Endodermal cell (in vitro differentiated cells): Measurements from ENCODE around the gene KRT74. TPM values are rescaled to one million over a fixed set of nuclear protein-coding genes. Genes with fewer than 3 reads are reported as not detected.

Source experiments
- DNase-seq: peaks from one replicate; pipeline ENCODE4 v3.0.0-alpha.2; 2017
- H3K27ac ChIP-seq: 2 replicates; pipeline ENCODE4 v1.5.1; 2013; ENCODE audit warnings: mild to moderate bottlenecking, low read depth, low read length, moderate library complexity
- H3K27me3 ChIP-seq: 2 replicates; pipeline ENCODE4 v1.6.1; 2013; ENCODE audit warnings: mild to moderate bottlenecking, low read length, moderate library complexity; ENCODE audit not compliant: insufficient read depth, control insufficient read depth, poor library complexity, severe bottlenecking
- H3K36me3 ChIP-seq: 2 replicates; pipeline ENCODE4 v1.7.0; 2013; ENCODE audit warnings: mild to moderate bottlenecking, low read length, moderate library complexity; ENCODE audit not compliant: control insufficient read depth, insufficient read depth
- H3K4me1 ChIP-seq: one replicate; pipeline ENCODE4 v1.7.0; 2013; ENCODE audit warnings: low read length; ENCODE audit not compliant: control insufficient read depth, insufficient read depth
- H3K4me3 ChIP-seq: 2 replicates; pipeline ENCODE4 v1.5.1; 2013; ENCODE audit warnings: mild to moderate bottlenecking, low read length, moderate library complexity
- H3K9ac ChIP-seq: 2 replicates; pipeline ENCODE4 v1.6.1; 2013; ENCODE audit warnings: mild to moderate bottlenecking, low read length, moderate library complexity; ENCODE audit not compliant: poor library complexity, severe bottlenecking; ENCODE audit errors: extremely low read depth
- H3K9me3 ChIP-seq: 2 replicates; pipeline ENCODE4 v1.6.1; 2013; ENCODE audit warnings: mild to moderate bottlenecking, low read length, moderate library complexity; ENCODE audit not compliant: control insufficient read depth
- H3K27ac Mint-ChIP-seq: 2 replicates; pipeline ENCODE4 v1.8.0; 2020; ENCODE audit warnings: mixed read lengths
- H3K27me3 Mint-ChIP-seq: 2 replicates; pipeline ENCODE4 v1.8.0; 2021; ENCODE audit warnings: mild to moderate bottlenecking, mixed read lengths; ENCODE audit not compliant: insufficient read depth
- H3K36me3 Mint-ChIP-seq: 2 replicates; pipeline ENCODE4 v1.8.0; 2020; ENCODE audit warnings: low read depth, mixed read lengths
- H3K4me1 Mint-ChIP-seq: 2 replicates; pipeline ENCODE4 v1.8.0; 2020; ENCODE audit warnings: mixed read lengths
- H3K4me3 Mint-ChIP-seq: 2 replicates; pipeline ENCODE4 v1.8.0; 2020; ENCODE audit warnings: mild to moderate bottlenecking, moderate library complexity, mixed read lengths
- H3K9me3 Mint-ChIP-seq: 2 replicates; pipeline ENCODE4 v1.8.0; 2020; ENCODE audit warnings: mild to moderate bottlenecking, mixed read lengths
- CTCF ChIP-seq: fragments of 200-600 bp; sonication (generic); conservative IDR thresholded peaks from 2 replicates; pipeline ENCODE4 v1.5.0; 2021; ENCODE audit warnings: antibody characterized with exemption, mild to moderate bottlenecking
- WGBS, 2 experiments: methylation state at CpG; one replicate each; pipeline versions ENCODE4 v1.1.5 to v1.1.7; 2013; ENCODE audit warnings: missing lambda C conversion rate in 2 of 2, mixed read lengths in 1 of 2; ENCODE audit not compliant: insufficient coverage in 1 of 2, insufficient read length in 1 of 2; 5-methylcytosine and 5-hydroxymethylcytosine counted together
- total RNA-seq, 2 donors: library from RNA; stranded (reverse); fragmentation: NEBNext Ultra II Directional in 1 of 2; extraction: Animal tissue kit (Norgen Biotek cat#: 25700) in 1 of 2; gene quantifications; 2 replicates in 1 of 2; 3 replicates in 1 of 2; pipeline ENCODE4 v1.2.1, GENCODE V29; 2021

The KRT74 gene
- total RNA-seq, 2 donors from 2014 or later = not detected

- Mint-ChIP-seq H3K4me3 (no peak overlapping the region), H3K27me3 (peaks cover 90% of the 10 kb centered on the region), H3K9me3 (no peaks in the 10 kb centered on the region), H3K36me3 (no peaks in the 10 kb centered on the region), H3K4me1 (peaks cover 14% of the 10 kb centered on the region), H3K27ac (no peak overlapping the region)
- TF ChIP-seq CTCF = no peak
- peaks cover 66% of the 10 kb centered on the region for H3K27me3 ChIP-seq
- H3K36me3 ChIP-seq = no peaks in the 10 kb centered on the region
- DNase-seq = peak; percentile 41
- H3K9me3 ChIP-seq = no peaks in the 10 kb centered on the region
- H3K9ac ChIP-seq = no peak overlapping the region
- H3K4me3 ChIP-seq = no peak overlapping the region
- H3K27ac ChIP-seq = no peak overlapping the region
- WGBS, 2 experiments = 94 to 100% methylated on average over 8 to 9 of the region's 9 CpGs
- H3K4me1 ChIP-seq = peaks cover 20% of the 10 kb centered on the region
These were observed 42.3 kb upstream of the KRT74 start for GRCh38 chr12:52615912-52616311.

GRCh38 chr12:52615208-52615868 is 41.7 kb upstream of the KRT74 start:
- H3K27ac Mint-ChIP-seq = no peak overlapping the region
- WGBS, 2 experiments = 81 to 82% methylated on average over 3 to 4 of the region's 6 CpGs
- Histone ChIP-seq H3K27me3 (peaks cover 70% of the 10 kb centered on the region), H3K9ac (no peak overlapping the region), H3K27ac (no peak overlapping the region), H3K4me1 (peaks cover 20% of the 10 kb centered on the region), H3K9me3 (no peaks in the 10 kb centered on the region), H3K4me3 (no peak overlapping the region), H3K36me3 (no peaks in the 10 kb centered on the region)
- no peak for TF ChIP-seq CTCF
- H3K9me3 Mint-ChIP-seq = no peaks in the 10 kb centered on the region
- H3K4me3 Mint-ChIP-seq = no peak overlapping the region
- peaks cover 96% of the 10 kb centered on the region for H3K27me3 Mint-ChIP-seq
- no peaks in the 10 kb centered on the region for H3K36me3 Mint-ChIP-seq
- no peak for DNase-seq
- H3K4me1 Mint-ChIP-seq = peaks cover 10% of the 10 kb centered on the region

GRCh38 chr12:52614381-52615207 is 41.0 kb upstream of the KRT74 start:
- Histone ChIP-seq H3K9me3 (no peaks in the 10 kb centered on the region), H3K4me1 (peaks cover 20% of the 10 kb centered on the region), H3K36me3 (no peaks in the 10 kb centered on the region), H3K27me3 (peaks cover 70% of the 10 kb centered on the region), H3K4me3 (no peak overlapping the region), H3K9ac (no peak overlapping the region), H3K27ac (no peak overlapping the region)
- DNase-seq = peak; percentile 38
- H3K27me3 Mint-ChIP-seq = peaks cover 99% of the 10 kb centered on the region
- no peak overlapping the region for H3K27ac Mint-ChIP-seq
- no peaks in the 10 kb centered on the region for H3K36me3 Mint-ChIP-seq
- H3K4me3 Mint-ChIP-seq = no peak overlapping the region
- no peaks in the 10 kb centered on the region for H3K9me3 Mint-ChIP-seq
- WGBS, 2 experiments = 94 to 97% methylated on average over 5 to 10 of the region's 10 CpGs
- peaks cover 10% of the 10 kb centered on the region for H3K4me1 Mint-ChIP-seq
- no peak for TF ChIP-seq CTCF
